OCI-LY3 (cell line): Measurements from ENCODE around the gene ABHD17C.

ENCODE experiments used
- H2AFZ ChIP-seq: fragments of 200-600, 300-600 bp; shearing (Covaris generic); 2 replicates; pipeline ENCODE4 v1.6.0; 2014; ENCODE audit warnings: antibody characterized with exemption, low read depth, low read length
- H3K27ac ChIP-seq: fragments of 200-600, 300-600 bp; sonication (generic); 2 replicates; pipeline ENCODE4 v1.5.1; 2014; ENCODE audit warnings: mild to moderate bottlenecking, low read length, moderate library complexity, mixed read lengths
- H3K27me3 ChIP-seq: fragments of 200-600, 300-600 bp; sonication (generic); 2 replicates; pipeline ENCODE4 v1.6.1; 2014; ENCODE audit warnings: low read depth, low read length, mixed read lengths
- H3K36me3 ChIP-seq: fragments of 200-600, 300-600 bp; sonication (generic); replicated peaks from 2 replicates; pipeline ENCODE3; 2014; ENCODE audit warnings: low read depth, low read length, mixed read lengths
- H3K4me1 ChIP-seq: fragments of 300-600, 200-600 bp; sonication (generic); 2 replicates; pipeline ENCODE4 v1.6.1; 2014; ENCODE audit warnings: low read length, mixed read lengths
- H3K4me2 ChIP-seq: fragments of 200-600, 300-600 bp; sonication (generic); 2 replicates; pipeline ENCODE4 v1.6.1; 2014; ENCODE audit warnings: low read length, mixed read lengths
- H3K4me3 ChIP-seq: fragments of 300-600, 200-600 bp; sonication (generic); 2 replicates; pipeline ENCODE4 v1.5.1; 2014; ENCODE audit warnings: antibody characterized with exemption, mild to moderate bottlenecking, low read length, moderate library complexity
- H3K79me2 ChIP-seq: fragments of 300-600, 200-600 bp; shearing (Covaris generic); 2 replicates; pipeline ENCODE4 v1.6.1; 2014; ENCODE audit warnings: mild to moderate bottlenecking, low read length, mixed read lengths
- H3K9ac ChIP-seq: fragments of 300-600, 200-600 bp; shearing (Covaris generic); 2 replicates; pipeline ENCODE4 v1.6.0; 2014; ENCODE audit warnings: mild to moderate bottlenecking, low read length, moderate library complexity
- H3K9me3 ChIP-seq: fragments of 200-600, 300-600 bp; shearing (Covaris generic); 2 replicates; pipeline ENCODE4 v1.6.1; 2014; ENCODE audit warnings: low read length, mixed read lengths; ENCODE audit not compliant: insufficient read depth
- H4K20me1 ChIP-seq: fragments of 200-600, 300-600 bp; sonication (generic); 2 replicates; pipeline ENCODE4 v1.6.1; 2016; ENCODE audit warnings: low read length, mixed read lengths; ENCODE audit not compliant: insufficient read depth
- EZH2phosphoT487 ChIP-seq: fragments of 200-600 bp; shearing (Covaris generic); IDR thresholded peaks from 2 replicates; pipeline ENCODE4 v1.6.1; 2018; ENCODE audit warnings: antibody characterized with exemption, mixed run types, low read depth
- TF ChIP-seq, protein P1 (sequence below): fragments of 200-600, 300-600 bp; sonication (generic); IDR thresholded peaks from 2 replicates; pipeline ENCODE4 v1.5.1; 2014; ENCODE audit warnings: antibody characterized with exemption, low read length, low read depth

ABHD17C gene

DNA sequence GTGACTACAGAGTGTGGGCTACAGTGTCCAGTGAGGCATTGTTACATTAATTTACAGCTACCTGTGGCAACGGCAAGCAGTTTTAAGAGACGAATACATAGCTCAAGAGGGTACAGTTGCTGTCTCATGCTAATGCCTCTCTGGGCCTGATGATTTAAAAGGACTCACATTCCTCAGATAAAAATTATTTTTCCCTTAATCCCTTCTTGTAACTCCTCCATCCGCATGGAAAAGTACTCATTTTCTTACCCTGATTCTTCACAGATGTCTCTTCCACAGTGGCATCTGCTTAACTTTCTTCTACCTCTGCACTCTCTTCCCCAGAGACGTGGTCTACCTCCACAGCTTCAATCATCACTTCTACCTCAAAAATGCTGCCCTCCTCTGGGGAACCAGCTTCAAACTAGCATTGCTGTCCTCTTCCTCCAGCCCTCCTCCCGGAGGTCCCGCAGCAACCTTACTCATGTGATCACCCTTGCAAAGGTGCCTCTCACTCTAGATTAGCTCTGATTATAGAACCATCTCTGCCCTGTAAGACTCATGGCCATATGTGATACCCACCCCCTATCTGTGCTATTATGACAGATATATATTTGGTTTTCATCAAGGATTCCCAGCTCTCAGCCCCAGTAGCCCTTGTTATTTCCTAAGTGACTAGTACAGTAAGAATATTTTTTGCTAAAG, 21.4 kb upstream of the ABHD17C start:
- Histone ChIP-seq H3K4me3 (no peak overlapping the region), H3K36me3 (no peaks in the 10 kb centered on the region), H3K4me1 (peaks cover 35% of the 10 kb centered on the region), H3K27me3 (no peaks in the 10 kb centered on the region), H3K27ac (no peak overlapping the region), H3K79me2 (no peaks in the 10 kb centered on the region), H3K9ac (no peak overlapping the region), H3K9me3 (no peaks in the 10 kb centered on the region), H4K20me1 (no peaks in the 10 kb centered on the region), H3K4me2 (peak overlapping the region; percentile 31), H2AFZ (peak overlapping the region; percentile 22)
- TF ChIP-seq EZH2phosphoT487: no peak
- TF ChIP-seq, protein P1, sequence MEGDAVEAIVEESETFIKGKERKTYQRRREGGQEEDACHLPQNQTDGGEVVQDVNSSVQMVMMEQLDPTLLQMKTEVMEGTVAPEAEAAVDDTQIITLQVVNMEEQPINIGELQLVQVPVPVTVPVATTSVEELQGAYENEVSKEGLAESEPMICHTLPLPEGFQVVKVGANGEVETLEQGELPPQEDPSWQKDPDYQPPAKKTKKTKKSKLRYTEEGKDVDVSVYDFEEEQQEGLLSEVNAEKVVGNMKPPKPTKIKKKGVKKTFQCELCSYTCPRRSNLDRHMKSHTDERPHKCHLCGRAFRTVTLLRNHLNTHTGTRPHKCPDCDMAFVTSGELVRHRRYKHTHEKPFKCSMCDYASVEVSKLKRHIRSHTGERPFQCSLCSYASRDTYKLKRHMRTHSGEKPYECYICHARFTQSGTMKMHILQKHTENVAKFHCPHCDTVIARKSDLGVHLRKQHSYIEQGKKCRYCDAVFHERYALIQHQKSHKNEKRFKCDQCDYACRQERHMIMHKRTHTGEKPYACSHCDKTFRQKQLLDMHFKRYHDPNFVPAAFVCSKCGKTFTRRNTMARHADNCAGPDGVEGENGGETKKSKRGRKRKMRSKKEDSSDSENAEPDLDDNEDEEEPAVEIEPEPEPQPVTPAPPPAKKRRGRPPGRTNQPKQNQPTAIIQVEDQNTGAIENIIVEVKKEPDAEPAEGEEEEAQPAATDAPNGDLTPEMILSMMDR: peak; percentile 30; the same call in 1 of the 2 replicates

DNA sequence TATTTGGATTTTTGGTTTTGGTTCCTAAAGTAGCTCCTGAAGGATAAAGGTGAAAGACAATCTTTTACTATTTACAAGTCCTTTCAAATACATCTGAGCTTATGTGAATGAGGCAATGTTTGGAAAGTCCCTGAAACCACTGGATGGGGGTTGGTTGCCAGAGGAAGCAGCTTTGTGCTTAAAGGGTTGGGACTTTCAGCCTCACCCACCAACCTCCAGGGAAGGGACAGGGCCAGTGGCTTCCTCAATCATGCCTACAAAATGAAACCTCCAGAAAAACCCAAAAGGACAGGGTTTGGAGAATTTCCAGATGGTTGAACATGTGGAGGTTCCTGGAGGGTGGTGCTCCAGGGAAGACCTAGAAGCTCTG, 20.9 kb upstream of the ABHD17C start:
- no peaks in the 10 kb centered on the region for H3K9me3 ChIP-seq
- no peak overlapping the region for H3K27ac ChIP-seq
- TF ChIP-seq EZH2phosphoT487: no peak
- TF ChIP-seq, protein P1: no peak
- no peak overlapping the region; the same call in 1 of the 2 replicates for H3K9ac ChIP-seq
- H3K36me3 ChIP-seq: no peaks in the 10 kb centered on the region
- no peaks in the 10 kb centered on the region for H3K79me2 ChIP-seq
- H3K4me1 ChIP-seq: peaks cover 30% of the 10 kb centered on the region
- no peaks in the 10 kb centered on the region for H4K20me1 ChIP-seq
- peak overlapping the region; percentile 31 for H3K4me2 ChIP-seq
- 0 out of 2 replicates have a peak overlapping the region, but pooled peaks have one; percentile 22 for H2AFZ ChIP-seq
- no peak overlapping the region for H3K4me3 ChIP-seq
- H3K27me3 ChIP-seq: no peaks in the 10 kb centered on the region

DNA sequence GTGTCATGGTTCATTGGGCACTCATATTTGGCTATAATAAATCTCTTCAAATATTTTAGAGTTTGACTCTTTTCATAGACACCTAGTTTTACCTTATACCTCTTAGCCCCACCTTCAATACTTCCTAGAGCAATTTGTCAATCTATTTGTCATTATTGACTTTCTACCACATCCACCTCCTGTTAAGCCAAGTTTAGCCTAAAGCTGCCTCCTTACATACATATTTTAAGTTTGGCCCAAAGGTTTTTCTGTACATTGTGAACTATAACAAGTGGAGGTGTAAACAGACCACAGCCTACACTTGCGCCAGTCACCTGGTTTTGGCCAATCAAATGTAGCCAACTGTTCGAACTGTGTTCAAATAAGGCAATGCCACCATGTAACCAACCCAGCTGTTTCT, 18.1 kb upstream of the ABHD17C start:
- H3K4me2 ChIP-seq: no peak overlapping the region

DNA sequence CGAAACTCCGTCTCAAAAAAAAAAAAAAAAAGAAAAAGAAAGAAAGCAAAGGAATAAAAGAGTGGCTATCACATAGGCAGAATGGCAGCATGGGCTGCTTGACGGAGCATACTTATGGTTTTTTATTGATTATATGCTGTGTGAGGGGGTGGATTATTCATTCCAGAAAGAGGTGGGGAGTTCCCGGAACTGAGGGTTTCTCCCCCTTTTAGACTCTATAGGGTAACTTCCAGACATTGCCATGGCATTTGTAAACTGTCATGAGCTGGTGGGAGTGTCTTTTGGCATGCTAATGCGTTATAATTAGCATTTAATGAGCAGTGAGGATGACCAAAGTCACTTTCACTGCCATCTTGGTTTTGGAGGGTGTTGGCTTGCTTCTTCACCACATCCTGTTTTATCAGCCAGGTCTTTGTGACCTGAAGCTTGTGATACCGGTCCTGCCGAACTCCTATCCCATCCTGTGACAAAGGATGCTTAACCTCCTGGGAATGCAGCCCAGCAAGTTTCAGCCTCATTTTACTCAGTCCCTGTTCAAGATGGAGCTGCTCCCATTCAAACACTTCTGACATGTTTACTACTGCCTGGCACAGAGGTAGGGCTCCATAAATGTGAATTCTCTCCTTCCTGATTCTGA, 15.8 kb upstream of the ABHD17C start:
- H3K4me1 ChIP-seq: peaks cover 5% of the 10 kb centered on the region
- no peak overlapping the region for H3K27ac ChIP-seq
- TF ChIP-seq EZH2phosphoT487: no peak
- TF ChIP-seq, protein P1: no peak
- no peaks in the 10 kb centered on the region for H3K36me3 ChIP-seq
- no peaks in the 10 kb centered on the region for H3K9me3 ChIP-seq
- no peak overlapping the region for H3K9ac ChIP-seq
- H2AFZ ChIP-seq: no peak overlapping the region
- no peak overlapping the region for H3K4me2 ChIP-seq
- H3K79me2 ChIP-seq: no peaks in the 10 kb centered on the region
- H3K4me3 ChIP-seq: no peak overlapping the region
- H4K20me1 ChIP-seq: no peaks in the 10 kb centered on the region
- H3K27me3 ChIP-seq: no peaks in the 10 kb centered on the region

More for the DNA sequence above, 18.1 kb upstream of the ABHD17C start:
- no peak overlapping the region for H3K9ac ChIP-seq
- peaks cover 14% of the 10 kb centered on the region for H3K4me1 ChIP-seq
- H3K4me3 ChIP-seq: no peak overlapping the region
- H3K27me3 ChIP-seq: no peaks in the 10 kb centered on the region
- H3K79me2 ChIP-seq: no peaks in the 10 kb centered on the region
- no peak overlapping the region for H3K27ac ChIP-seq
- no peak overlapping the region for H2AFZ ChIP-seq
- H3K36me3 ChIP-seq: no peaks in the 10 kb centered on the region
- TF ChIP-seq, protein P1: no peak
- TF ChIP-seq EZH2phosphoT487: no peak
- no peaks in the 10 kb centered on the region for H4K20me1 ChIP-seq
- H3K9me3 ChIP-seq: no peaks in the 10 kb centered on the region
